ENCODE measurements around the gene KIFAP3.
"Not testable (repeated sequence)": the region's sequence is repeated elsewhere in the genome, so short reads cannot be mapped to it uniquely, and the experiment has no call there.

Gene KIFAP3

DNA sequence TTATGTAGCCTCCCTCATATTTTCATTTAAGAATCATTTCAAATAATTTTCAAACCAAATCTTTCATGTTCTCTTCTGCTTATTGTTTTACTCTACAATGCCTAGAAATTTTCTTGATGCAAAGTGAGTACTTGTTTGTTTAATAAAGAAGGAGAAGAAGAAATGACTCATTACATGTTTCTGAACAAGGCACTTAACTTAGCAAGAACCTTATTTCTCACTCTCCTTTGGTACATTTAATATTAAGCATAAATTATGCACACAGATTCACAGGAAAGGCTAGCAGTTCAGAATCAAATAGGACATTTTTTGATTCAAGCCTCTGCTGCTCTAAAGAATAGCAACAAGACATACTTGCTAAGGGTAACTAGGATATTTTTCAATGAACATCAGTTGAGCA lies 189.9 kb downstream of the KIFAP3 start:
- no peak for DNase-seq

- no peak for DNase-seq
Observed at GRCh38 chr1:169882039-169882511, 192.4 kb downstream of the KIFAP3 start.

DNA sequence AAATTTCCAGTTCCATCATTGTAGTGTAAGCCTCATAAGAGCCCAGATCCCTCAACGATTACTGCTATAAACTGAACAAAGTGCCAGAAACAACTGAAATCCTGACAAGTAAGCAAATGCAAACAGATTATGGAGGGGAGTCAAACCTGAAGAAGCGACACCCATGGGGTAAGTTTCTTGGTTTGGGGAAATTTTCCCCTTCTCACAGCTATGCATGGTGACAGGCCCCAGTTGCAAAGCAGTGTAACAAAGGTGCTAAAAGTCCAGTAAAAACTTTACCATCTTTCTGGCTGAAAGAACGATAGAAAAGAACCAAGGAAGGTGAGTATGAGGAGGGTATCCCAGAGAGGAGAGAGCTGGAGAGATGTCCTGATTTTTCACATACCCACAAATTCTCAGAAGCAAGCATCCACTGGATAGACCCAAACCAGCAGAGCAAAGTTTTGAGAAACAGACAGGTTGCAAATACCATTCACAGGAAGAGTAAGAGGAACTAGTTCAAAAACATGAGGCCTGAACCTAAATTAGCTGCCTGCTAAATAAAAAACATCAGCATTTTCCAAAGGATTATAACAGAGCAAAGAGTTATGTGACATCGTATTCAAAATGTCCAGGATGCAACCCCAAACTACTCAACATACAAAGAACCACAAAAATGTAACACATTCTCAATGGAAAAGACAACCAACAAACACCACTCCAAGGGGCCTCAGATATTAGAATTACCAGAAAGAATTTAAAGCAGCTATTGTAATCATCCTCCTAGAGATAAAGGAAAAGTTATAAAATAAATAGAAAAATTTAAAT lies 195.3 kb downstream of the KIFAP3 start:
- DNase-seq, result no peak

DNA sequence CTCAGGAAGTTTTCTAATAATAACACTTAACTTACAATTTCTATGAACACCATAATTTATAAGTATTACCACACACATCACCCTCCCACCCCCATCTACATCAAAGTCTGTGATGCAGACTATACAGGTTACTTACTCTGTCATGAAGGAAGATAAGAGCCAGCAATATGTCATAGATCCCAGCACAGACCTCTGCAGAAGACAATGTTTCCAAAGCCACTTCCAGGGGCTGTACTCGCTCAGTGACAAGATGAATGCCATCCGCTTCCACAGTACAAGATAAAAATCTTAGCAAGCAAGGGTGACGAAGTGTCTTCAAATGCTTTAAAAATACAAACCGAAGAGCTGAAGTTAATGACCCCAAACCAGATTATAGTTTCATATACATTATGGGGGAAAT lies 196.0 kb downstream of the KIFAP3 start:
- DNase-seq, result no peak

DNA sequence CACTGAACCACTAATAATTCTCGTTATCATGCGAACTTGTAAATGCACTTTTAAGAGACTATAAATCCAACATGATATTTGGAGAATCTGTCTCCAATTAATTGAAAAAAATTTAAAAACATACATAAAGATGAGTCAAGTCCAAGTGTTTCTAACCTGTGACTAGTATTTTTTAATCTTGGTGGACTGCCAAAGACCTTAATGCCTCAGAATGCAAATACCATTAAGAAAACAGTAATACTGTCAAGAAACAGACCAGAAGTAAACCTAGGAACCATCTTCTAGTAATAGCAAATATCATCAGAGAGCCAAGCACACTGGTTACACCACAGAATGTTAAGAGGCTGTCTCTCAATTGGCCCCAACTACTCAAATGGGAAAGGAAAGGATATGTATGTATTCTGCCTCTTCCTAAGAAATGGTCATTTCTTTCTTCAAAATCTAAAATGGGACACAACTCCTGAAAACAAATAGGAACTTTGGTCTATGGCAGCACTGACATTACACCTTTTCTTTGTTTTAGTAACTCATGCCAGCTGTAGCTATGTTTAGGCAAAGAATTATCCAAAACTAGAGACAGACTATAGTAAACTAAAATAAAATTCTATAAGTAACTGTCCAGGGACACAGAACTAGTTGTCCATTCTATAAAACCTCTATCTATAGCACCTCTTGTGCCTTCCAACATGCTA lies 196.5 kb downstream of the KIFAP3 start:
- DNase-seq, result no peak

DNA sequence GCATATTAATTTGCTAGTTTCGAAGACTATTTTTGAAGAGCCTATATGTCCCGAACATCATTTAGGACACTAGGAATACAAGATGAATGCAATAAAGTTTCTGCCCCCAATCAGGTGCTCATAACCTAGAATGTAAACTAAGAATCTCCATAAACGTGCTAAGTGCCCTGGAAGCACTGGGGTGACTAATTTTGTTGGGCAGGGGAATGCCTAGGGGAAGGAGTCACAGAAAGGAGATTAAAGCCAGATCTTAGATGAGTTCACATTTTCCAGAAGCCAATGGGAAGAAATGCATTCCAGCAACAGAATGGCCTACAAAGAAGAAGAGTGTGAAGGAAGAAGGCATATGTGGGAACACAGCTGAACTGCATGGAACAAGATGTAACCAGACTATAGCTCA lies 200.3 kb downstream of the KIFAP3 start:
- DNase-seq, result no peak

- DNase-seq, result no peak
Observed at GRCh38 chr1:169873582-169874199, 200.8 kb downstream of the KIFAP3 start.

DNA sequence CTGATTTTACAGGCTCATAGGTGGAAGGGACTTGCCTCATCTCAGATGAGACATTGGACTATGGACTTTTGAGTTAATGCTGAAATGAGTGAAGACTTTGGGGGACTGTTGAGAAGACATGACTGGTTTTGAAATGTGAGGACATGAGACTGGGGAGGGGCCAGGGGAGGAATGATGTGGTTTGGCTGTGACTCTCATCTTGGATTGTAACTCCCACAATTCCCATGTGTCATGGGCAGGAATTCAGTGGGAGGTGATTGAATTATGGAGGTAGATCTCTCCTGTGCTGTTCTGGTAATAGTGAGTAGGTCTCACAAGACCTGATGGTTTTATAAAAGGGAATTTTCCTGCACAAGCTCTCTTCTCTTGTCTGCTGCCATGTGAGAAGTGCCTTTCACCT lies 201.6 kb downstream of the KIFAP3 start:
- DNase-seq, result no peak

GRCh38 chr1:169871988-169872387 lies 202.5 kb downstream of the KIFAP3 start:
- not testable (repeated sequence) for DNase-seq
